RWPE2 (cell line): ENCODE results near the gene RAC2.
A peak's percentile ranks its signal among the peaks of the same experiment; 100 is the strongest.

Experiments
- ATAC-seq: fragments of 200-7000 bp; cut with Tn5 transposase; 3 replicates; pipeline ENCODE4 v1.9.1; 2021; ENCODE audit warnings: low read depth
- DNase-seq: peaks from one replicate; pipeline ENCODE4 v3.0.0-alpha.2; 2020; ENCODE audit warnings: low spot score
- H3K27ac ChIP-seq: fragments of 450-650 bp; 2 replicates; pipeline ENCODE4 v1.5.1; 2017; ENCODE audit warnings: mild to moderate bottlenecking; ENCODE audit not compliant: poor library complexity, severe bottlenecking
- H3K27me3 ChIP-seq: fragments of 250-450 bp; sonication (Bioruptor Pico); 2 replicates; pipeline ENCODE4 v1.5.1; 2021; ENCODE audit warnings: mild to moderate bottlenecking, moderate library complexity; ENCODE audit not compliant: insufficient read depth, poor library complexity, severe bottlenecking
- H3K36me3 ChIP-seq: fragments of 250-450 bp; sonication (Bioruptor Pico); 2 replicates; pipeline ENCODE4 v1.5.1; 2020; ENCODE audit warnings: low read depth, mild to moderate bottlenecking, moderate library complexity
- H3K4me1 ChIP-seq: fragments of 250-450 bp; sonication (Bioruptor Pico); 2 replicates; pipeline ENCODE4 v1.5.1; 2021; ENCODE audit warnings: mild to moderate bottlenecking, moderate library complexity; ENCODE audit not compliant: insufficient read depth, poor library complexity, severe bottlenecking
- H3K4me3 ChIP-seq: fragments of 250-450 bp; sonication (Bioruptor Pico); 2 replicates; pipeline ENCODE4 v1.5.1; 2021; ENCODE audit warnings: mild to moderate bottlenecking, moderate library complexity; ENCODE audit not compliant: severe bottlenecking
- H3K9me3 ChIP-seq: fragments of 250-450 bp; sonication (Bioruptor Pico); 2 replicates; pipeline ENCODE4 v1.5.1; 2021; ENCODE audit warnings: mild to moderate bottlenecking, moderate library complexity; ENCODE audit not compliant: severe bottlenecking
- TF ChIP-seq, protein P1 (sequence below): fragments of 450-650 bp; IDR thresholded peaks from one replicate; pipeline ENCODE4 v1.5.1; 2017; ENCODE audit warnings: mild to moderate bottlenecking, moderate library complexity; ENCODE audit not compliant: poor library complexity, severe bottlenecking

Gene RAC2

GRCh38 chr22:37244114-37244921, at the start of gene RAC2:
RAC2 (minus strand) TSS chr22:37244269; CDS start chr22:37244148, 121 bp downstream.
- TF ChIP-seq, protein P1, sequence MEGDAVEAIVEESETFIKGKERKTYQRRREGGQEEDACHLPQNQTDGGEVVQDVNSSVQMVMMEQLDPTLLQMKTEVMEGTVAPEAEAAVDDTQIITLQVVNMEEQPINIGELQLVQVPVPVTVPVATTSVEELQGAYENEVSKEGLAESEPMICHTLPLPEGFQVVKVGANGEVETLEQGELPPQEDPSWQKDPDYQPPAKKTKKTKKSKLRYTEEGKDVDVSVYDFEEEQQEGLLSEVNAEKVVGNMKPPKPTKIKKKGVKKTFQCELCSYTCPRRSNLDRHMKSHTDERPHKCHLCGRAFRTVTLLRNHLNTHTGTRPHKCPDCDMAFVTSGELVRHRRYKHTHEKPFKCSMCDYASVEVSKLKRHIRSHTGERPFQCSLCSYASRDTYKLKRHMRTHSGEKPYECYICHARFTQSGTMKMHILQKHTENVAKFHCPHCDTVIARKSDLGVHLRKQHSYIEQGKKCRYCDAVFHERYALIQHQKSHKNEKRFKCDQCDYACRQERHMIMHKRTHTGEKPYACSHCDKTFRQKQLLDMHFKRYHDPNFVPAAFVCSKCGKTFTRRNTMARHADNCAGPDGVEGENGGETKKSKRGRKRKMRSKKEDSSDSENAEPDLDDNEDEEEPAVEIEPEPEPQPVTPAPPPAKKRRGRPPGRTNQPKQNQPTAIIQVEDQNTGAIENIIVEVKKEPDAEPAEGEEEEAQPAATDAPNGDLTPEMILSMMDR: no peak
- peak within 1 kb of the TSS; percentile 66 for H3K27ac ChIP-seq
- peaks cover 11% of the 10 kb centered on the region for H3K4me1 ChIP-seq
- ATAC-seq: peak; percentile 88
- peak within 1 kb of the TSS; percentile 59 for H3K4me3 ChIP-seq
- peak; percentile 89 for DNase-seq
- peaks cover 24% of the 10 kb centered on the region for H3K36me3 ChIP-seq
- no peaks in the 10 kb centered on the region for H3K9me3 ChIP-seq
- H3K27me3 ChIP-seq: no peaks in the 10 kb centered on the region

DNA sequence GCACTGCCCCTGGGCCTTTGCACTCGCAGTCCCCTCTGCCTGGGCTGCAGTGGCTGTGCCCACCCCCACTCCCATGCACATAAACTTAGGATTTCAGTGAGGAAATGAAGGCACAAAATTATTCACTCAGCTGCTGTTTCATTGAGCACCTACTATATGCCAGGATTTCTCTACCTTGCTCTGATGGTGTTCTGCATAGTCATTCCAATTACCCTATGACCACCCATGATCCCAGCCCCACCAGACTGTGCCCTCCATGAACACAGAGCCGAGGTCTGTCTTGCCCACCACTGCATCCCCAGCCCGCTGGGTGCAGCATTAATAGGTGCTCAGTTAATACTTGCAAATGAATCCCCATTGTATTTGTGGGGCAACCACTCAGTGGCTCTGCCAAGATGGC, 49.1 kb upstream of the RAC2 start:
- Histone ChIP-seq H3K9me3 (no peaks in the 10 kb centered on the region), H3K27ac (no peak overlapping the region), H3K4me3 (no peak overlapping the region), H3K27me3 (no peaks in the 10 kb centered on the region), H3K4me1 (no peaks in the 10 kb centered on the region), H3K36me3 (no peaks in the 10 kb centered on the region)
- TF ChIP-seq, protein P1: no peak
- ATAC-seq: no peak
- no peak for DNase-seq

DNA sequence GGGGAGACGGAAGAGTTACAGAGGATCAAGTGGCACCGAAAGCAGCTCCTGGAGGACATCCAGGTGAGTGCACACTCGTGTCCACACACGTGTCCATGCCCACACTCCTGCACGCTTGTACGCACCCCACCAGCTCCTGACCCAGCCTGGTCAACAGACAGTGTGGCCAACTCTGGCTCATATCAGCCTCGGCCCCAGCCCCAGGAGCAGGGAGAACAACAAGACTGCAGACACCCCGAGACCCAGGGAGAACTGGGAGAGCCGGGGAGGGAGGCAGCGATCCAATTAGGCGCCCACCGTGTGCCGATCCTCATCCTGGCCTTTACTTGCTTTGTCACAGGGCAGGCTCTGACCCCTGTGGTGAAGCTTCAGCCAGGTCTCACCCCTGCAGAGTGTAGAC, 48.6 kb upstream of the RAC2 start:
- H3K36me3 ChIP-seq: no peaks in the 10 kb centered on the region
- TF ChIP-seq, protein P1: no peak
- no peak overlapping the region for H3K27ac ChIP-seq
- H3K4me3 ChIP-seq: no peak overlapping the region
- ATAC-seq (no peak), DNase-seq (no peak)
- H3K4me1 ChIP-seq: no peaks in the 10 kb centered on the region
- H3K27me3 ChIP-seq: no peaks in the 10 kb centered on the region
- H3K9me3 ChIP-seq: no peaks in the 10 kb centered on the region

DNA sequence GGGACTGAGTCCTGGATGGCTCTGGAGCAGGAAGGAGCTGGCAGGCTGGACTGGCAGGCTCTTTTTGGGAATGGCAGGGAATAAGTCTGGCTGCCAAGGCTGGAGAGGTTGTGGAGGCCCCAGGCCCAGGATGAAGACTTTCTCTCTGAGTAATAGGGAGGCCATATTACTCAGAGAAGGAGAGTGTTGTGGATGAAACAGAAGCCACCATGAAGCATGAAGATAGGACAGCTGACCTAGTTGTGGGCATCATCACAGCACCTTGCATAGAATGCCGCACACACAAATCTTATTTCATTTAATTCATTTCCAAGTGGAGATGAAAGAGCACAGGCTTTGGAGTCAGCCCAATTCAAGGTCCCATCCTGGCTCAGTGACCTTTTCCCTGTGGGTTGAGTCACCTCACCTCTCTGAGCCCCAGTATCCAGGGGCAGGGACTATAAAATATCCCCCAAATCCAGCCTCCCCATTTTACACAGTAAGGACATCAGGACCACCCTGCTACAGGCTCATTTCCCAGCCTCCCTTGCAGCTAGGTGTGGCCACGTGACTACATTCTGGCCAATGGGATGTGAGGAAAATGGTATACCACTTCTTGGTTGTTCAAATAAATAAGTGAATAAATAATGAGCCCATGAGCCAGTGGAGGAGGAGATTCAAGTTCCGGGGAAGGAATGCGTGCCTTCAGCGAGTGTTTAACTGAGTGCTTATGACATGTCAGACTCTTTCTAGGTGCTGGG, 47.7 kb upstream of the RAC2 start:
- Histone ChIP-seq H3K36me3 (no peaks in the 10 kb centered on the region), H3K27me3 (no peaks in the 10 kb centered on the region), H3K9me3 (no peaks in the 10 kb centered on the region), H3K4me1 (no peaks in the 10 kb centered on the region), H3K27ac (no peak overlapping the region), H3K4me3 (no peak overlapping the region)
- DNase-seq (no peak), ATAC-seq (no peak)
- TF ChIP-seq, protein P1: no peak
